ENCODE measurements around the gene C9orf85.

DNA sequence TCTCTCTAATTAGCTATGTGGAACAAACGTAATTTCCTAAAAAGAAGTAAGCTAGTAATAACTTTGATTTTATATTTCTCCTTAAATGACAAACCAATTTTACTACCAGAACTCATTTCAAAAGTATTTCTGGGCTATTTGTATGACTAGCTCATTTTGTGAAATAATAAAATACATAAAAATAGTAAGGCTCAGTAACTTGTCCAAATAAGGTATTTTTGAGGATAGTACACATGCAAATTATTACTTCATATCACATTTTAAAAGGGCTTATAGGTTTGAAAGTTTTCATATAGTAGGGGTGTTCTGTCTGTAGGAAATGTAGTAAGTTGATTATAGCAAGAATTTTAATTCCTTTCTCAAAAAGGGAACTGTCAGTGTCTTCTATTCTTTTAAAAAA lies 26.5 kb downstream of the C9orf85 start:
- TF ChIP-seq, protein P1, sequence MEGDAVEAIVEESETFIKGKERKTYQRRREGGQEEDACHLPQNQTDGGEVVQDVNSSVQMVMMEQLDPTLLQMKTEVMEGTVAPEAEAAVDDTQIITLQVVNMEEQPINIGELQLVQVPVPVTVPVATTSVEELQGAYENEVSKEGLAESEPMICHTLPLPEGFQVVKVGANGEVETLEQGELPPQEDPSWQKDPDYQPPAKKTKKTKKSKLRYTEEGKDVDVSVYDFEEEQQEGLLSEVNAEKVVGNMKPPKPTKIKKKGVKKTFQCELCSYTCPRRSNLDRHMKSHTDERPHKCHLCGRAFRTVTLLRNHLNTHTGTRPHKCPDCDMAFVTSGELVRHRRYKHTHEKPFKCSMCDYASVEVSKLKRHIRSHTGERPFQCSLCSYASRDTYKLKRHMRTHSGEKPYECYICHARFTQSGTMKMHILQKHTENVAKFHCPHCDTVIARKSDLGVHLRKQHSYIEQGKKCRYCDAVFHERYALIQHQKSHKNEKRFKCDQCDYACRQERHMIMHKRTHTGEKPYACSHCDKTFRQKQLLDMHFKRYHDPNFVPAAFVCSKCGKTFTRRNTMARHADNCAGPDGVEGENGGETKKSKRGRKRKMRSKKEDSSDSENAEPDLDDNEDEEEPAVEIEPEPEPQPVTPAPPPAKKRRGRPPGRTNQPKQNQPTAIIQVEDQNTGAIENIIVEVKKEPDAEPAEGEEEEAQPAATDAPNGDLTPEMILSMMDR (IDR thresholded peaks at IDR 0.05): no peak
- no peak for TF ChIP-seq EP300 (IDR thresholded peaks at IDR 0.05)
